Panc1 (cell line): ENCODE data around the gene NOXO1. TPM values are rescaled to one million over a fixed set of nuclear protein-coding genes. Genes with fewer than 3 reads are reported as not detected.

Source experiments
- ATAC-seq: fragments of 200-7000 bp; cut with Tn5 transposase; 2 replicates; pipeline ENCODE4 v1.9.1; 2020; ENCODE audit warnings: mild to moderate bottlenecking, moderate library complexity
- BruUV-seq: library from RNA; stranded (reverse); fragments of 400-500 nt; replicated peaks from 2 replicates; lab custom pipeline; 2021; lab: Mats Ljungman, UMichigan
- CTCF ChIA-PET: fragments of 300-600 bp; sonication (Branson Sonifier 250); formaldehyde crosslinking; loops from one replicate; lab custom pipeline; 2022; ENCODE audit warnings: antibody characterized with exemption; lab: Charles Lee
- POLR2A ChIA-PET: fragments of 300-600 bp; sonication (Branson Sonifier 250); formaldehyde crosslinking; loops from one replicate; lab custom pipeline; 2022; ENCODE audit warnings: antibody characterized with exemption; lab: Charles Lee
- DNase-seq: peaks from one replicate; pipeline ENCODE4 v3.0.0-alpha.2; 2010; ENCODE audit warnings: low read depth, low spot score
- H3K27ac ChIP-seq: 2 replicates; pipeline ENCODE4 v1.5.1; 2011; ENCODE audit warnings: mild to moderate bottlenecking, low read length, inconsistent platforms
- H3K27me3 ChIP-seq: fragments of 200-500 bp; sonication (Bioruptor generic); 2 replicates; pipeline ENCODE4 v1.6.0; 2014; ENCODE audit warnings: low read length, inconsistent platforms; ENCODE audit not compliant: control insufficient read depth, insufficient read depth
- H3K36me3 ChIP-seq: fragments of 200-500 bp; sonication (Bioruptor generic); 2 replicates; pipeline ENCODE4 v1.5.1; 2014; ENCODE audit warnings: inconsistent platforms, mild to moderate bottlenecking, low read length, moderate library complexity; ENCODE audit not compliant: control insufficient read depth, insufficient read depth
- H3K4me1 ChIP-seq: 2 replicates; pipeline ENCODE4 v1.5.1; 2011; ENCODE audit warnings: inconsistent platforms, mild to moderate bottlenecking, low read length, moderate library complexity; ENCODE audit not compliant: control insufficient read depth, insufficient read depth
- H3K4me3 ChIP-seq, 2 experiments: 2 replicates each; pipeline ENCODE4 v1.5.1; 2011 to 2012; ENCODE audit warnings: low read depth in 2 of 2, low read length in 2 of 2, mild to moderate bottlenecking in 2 of 2, inconsistent platforms in 1 of 2, moderate library complexity in 1 of 2
- H3K9me3 ChIP-seq: fragments of 200-500 bp; sonication (Bioruptor generic); 2 replicates; pipeline ENCODE4 v1.5.1; 2014; ENCODE audit warnings: low read depth, mild to moderate bottlenecking, inconsistent platforms, low read length, moderate library complexity; ENCODE audit not compliant: control insufficient read depth, insufficient read depth
- CTCF ChIP-seq: fragments of 450-650 bp; IDR thresholded peaks from 2 replicates; pipeline ENCODE4 v1.5.1; 2017; ENCODE audit warnings: mild to moderate bottlenecking
- POLR2AphosphoS5 ChIP-seq: IDR thresholded peaks from 2 replicates; pipeline ENCODE4 v1.6.1; 2012; ENCODE audit warnings: mild to moderate bottlenecking, low read depth, low read length, moderate library complexity
- REST ChIP-seq, 2 experiments: IDR thresholded peaks; 2 replicates each; pipeline ENCODE4 v1.6.1; 2011 to 2012; ENCODE audit warnings: low read depth in 2 of 2, control low read depth in 1 of 2, low read length in 1 of 2, mild to moderate bottlenecking in 1 of 2, moderate library complexity in 1 of 2; ENCODE audit not compliant: insufficient read depth in 1 of 2
- SIN3A ChIP-seq: IDR thresholded peaks from 2 replicates; pipeline ENCODE4 v1.6.1; 2012; ENCODE audit warnings: low read depth, mild to moderate bottlenecking, low read length, moderate library complexity, borderline replicate concordance; ENCODE audit not compliant: insufficient read depth
- TCF7L2 ChIP-seq: IDR thresholded peaks from 2 replicates; pipeline ENCODE4 v1.6.1; 2011; ENCODE audit warnings: mild to moderate bottlenecking, low read depth, low read length, inconsistent platforms
- in situ Hi-C: cut with HindIII; loops from 2 replicates; pipeline ENCODE4 v1.10.0; 2016; ENCODE audit warnings: low sequenced_read_pairs, low pct_unique_long_range_greater_than_20kb
- intact Hi-C: fragments of 100-400 bp; cut with micrococcal nuclease; formaldehyde crosslinking; loops from one replicate; pipeline ENCODE4 v1.10.0; 2022; ENCODE audit not compliant: unreplicated experiment
- total RNA-seq: library from RNA; stranded (reverse); gene quantifications from one replicate; pipeline ENCODE4 v1.2.1, GENCODE V29; 2021; ENCODE audit not compliant: unreplicated experiment

Gene NOXO1
- total RNA-seq, 1 experiment from 2014 or later = 4.0 TPM

- TF ChIP-seq REST (IDR thresholded peaks at IDR 0.05; ENCODE audit: insufficient read depth in 1 of 2, low read depth in 2 of 2, low read length in 1 of 2) (no peak), SIN3A (no peak), CTCF (no peak), TCF7L2 (no peak), POLR2AphosphoS5 (no peak)
- Histone ChIP-seq H3K4me3 (no peak overlapping the region), H3K9me3 (no peaks in the 10 kb centered on the region), H3K36me3 (no peaks in the 10 kb centered on the region), H3K27ac (peak overlapping the region; percentile 77), H3K27me3 (no peaks in the 10 kb centered on the region), H3K4me1 (peaks cover 44% of the 10 kb centered on the region)
- POLR2A ChIA-PET = no interaction called here
- ATAC-seq = no peak
- CTCF ChIA-PET = interaction anchor here (0.9 kb wide), 1 partner anchor 201 kb away, joined by 3 read pairs; no protein-coding TSS in a partner anchor
- in situ Hi-C loops (no loop called here), intact Hi-C loops (loop anchor here (10.0 kb wide), 1 partner anchor 120 kb away; the partner anchor contains the start of gene RAB26)
- no TSS peak for BruUV-seq
- DNase-seq = no peak
These were observed 44.0 kb upstream of the NOXO1 start for GRCh38 chr16:2025251-2025650.

GRCh38 chr16:2024032-2024420 is 42.8 kb upstream of the NOXO1 start:
- TF ChIP-seq TCF7L2 = no peak
- TF ChIP-seq POLR2AphosphoS5 = no peak
- TF ChIP-seq CTCF = no peak
- TF ChIP-seq REST (IDR thresholded peaks at IDR 0.05; ENCODE audit: insufficient read depth in 1 of 2, low read depth in 2 of 2, low read length in 1 of 2) = no peak
- TF ChIP-seq SIN3A = no peak
- no peaks in the 10 kb centered on the region for H3K27me3 ChIP-seq
- DNase-seq (no peak), ATAC-seq (no peak)
- in situ Hi-C loops (no loop called here), intact Hi-C loops (loop anchor here (10.0 kb wide), 1 partner anchor 121 kb away; the partner anchor contains the start of gene RAB26)
- ChIA-PET POLR2A (interaction anchor here (0.5 kb wide), 1 partner anchor 539 kb away, joined by 8 read pairs; no protein-coding TSS in a partner anchor), CTCF (no interaction called here)
- no TSS peak for BruUV-seq
- H3K9me3 ChIP-seq = no peaks in the 10 kb centered on the region
- H3K4me3 ChIP-seq = no peak overlapping the region
- H3K27ac ChIP-seq = peak overlapping the region; percentile 79
- no peaks in the 10 kb centered on the region; the same call in 1 of the 2 replicates for H3K36me3 ChIP-seq
- H3K4me1 ChIP-seq = peaks cover 32% of the 10 kb centered on the region
